DOHH2 (cell line): ENCODE results near the gene NAALADL2.

Source experiments
- H3F3A ChIP-seq: fragments of 200-600 bp; sonication (generic), shearing (Covaris generic); 2 replicates; pipeline ENCODE4 v1.6.0; 2016; ENCODE audit warnings: antibody characterized with exemption, mild to moderate bottlenecking; ENCODE audit not compliant: control insufficient read depth, insufficient read depth
- H3K27ac ChIP-seq: fragments of 200-600 bp; sonication (generic); 2 replicates; pipeline ENCODE4 v1.5.1; 2014; ENCODE audit warnings: low read depth, mild to moderate bottlenecking, low read length, moderate library complexity
- H3K27me3 ChIP-seq: fragments of 200-600 bp; sonication (generic); 2 replicates; pipeline ENCODE4 v1.6.1; 2014; ENCODE audit warnings: mild to moderate bottlenecking, low read length, mixed read lengths; ENCODE audit not compliant: control insufficient read depth
- H3K36me3 ChIP-seq: fragments of 200-600 bp; sonication (generic); 2 replicates; pipeline ENCODE4 v1.6.1; 2014; ENCODE audit warnings: mild to moderate bottlenecking, low read length, moderate library complexity, mixed read lengths; ENCODE audit not compliant: control insufficient read depth
- H3K4me1 ChIP-seq: fragments of 200-600 bp; sonication (generic); 2 replicates; pipeline ENCODE4 v1.6.1; 2014; ENCODE audit warnings: mild to moderate bottlenecking, low read length, mixed read lengths; ENCODE audit not compliant: control insufficient read depth
- H3K4me2 ChIP-seq: fragments of 200-600 bp; sonication (generic); 2 replicates; pipeline ENCODE4 v1.6.0; 2014; ENCODE audit warnings: mild to moderate bottlenecking, low read length, moderate library complexity
- H3K4me3 ChIP-seq: fragments of 200-600 bp; sonication (generic); 2 replicates; pipeline ENCODE4 v1.5.1; 2014; ENCODE audit warnings: mild to moderate bottlenecking, low read length, mixed read lengths
- H3K79me2 ChIP-seq: fragments of 200-600 bp; sonication (generic); 2 replicates; pipeline ENCODE4 v1.6.1; 2014; ENCODE audit warnings: mild to moderate bottlenecking, low read length, mixed read lengths; ENCODE audit not compliant: control insufficient read depth
- H3K9me2 ChIP-seq: fragments of 200-600 bp; sonication (generic); replicated peaks from 2 replicates; pipeline ENCODE4 v1.6.1; 2014; ENCODE audit warnings: mild to moderate bottlenecking, low read length, mixed read lengths; ENCODE audit not compliant: control insufficient read depth
- H3K9me3 ChIP-seq: fragments of 200-600 bp; sonication (generic); 2 replicates; pipeline ENCODE4 v1.6.1; 2014; ENCODE audit warnings: antibody characterized with exemption, low read length, mixed read lengths; ENCODE audit not compliant: control insufficient read depth, insufficient read depth
- H4K20me1 ChIP-seq: fragments of 200-600 bp; sonication (generic); 2 replicates; pipeline ENCODE4 v1.6.0; 2014; ENCODE audit warnings: low read depth, mild to moderate bottlenecking, antibody characterized with exemption, low read length, moderate library complexity; ENCODE audit not compliant: control insufficient read depth, insufficient read depth
- EZH2phosphoT487 ChIP-seq: fragments of 200-600 bp; sonication (generic); IDR thresholded peaks from 2 replicates; pipeline ENCODE4 v1.6.1; 2017; ENCODE audit warnings: borderline replicate concordance, mild to moderate bottlenecking, antibody characterized with exemption, low read length, moderate library complexity, mixed read lengths
- TF ChIP-seq, protein P1 (sequence below): fragments of 200-600 bp; sonication (generic); IDR thresholded peaks from one replicate; pipeline ENCODE4 v1.5.1; 2014; ENCODE audit warnings: antibody characterized with exemption, mild to moderate bottlenecking, low read depth, low read length; ENCODE audit not compliant: poor library complexity, severe bottlenecking

Gene NAALADL2

GRCh38 chr3:175214216-175214615, 355.1 kb downstream of the NAALADL2 start:
- TF ChIP-seq, protein P1, sequence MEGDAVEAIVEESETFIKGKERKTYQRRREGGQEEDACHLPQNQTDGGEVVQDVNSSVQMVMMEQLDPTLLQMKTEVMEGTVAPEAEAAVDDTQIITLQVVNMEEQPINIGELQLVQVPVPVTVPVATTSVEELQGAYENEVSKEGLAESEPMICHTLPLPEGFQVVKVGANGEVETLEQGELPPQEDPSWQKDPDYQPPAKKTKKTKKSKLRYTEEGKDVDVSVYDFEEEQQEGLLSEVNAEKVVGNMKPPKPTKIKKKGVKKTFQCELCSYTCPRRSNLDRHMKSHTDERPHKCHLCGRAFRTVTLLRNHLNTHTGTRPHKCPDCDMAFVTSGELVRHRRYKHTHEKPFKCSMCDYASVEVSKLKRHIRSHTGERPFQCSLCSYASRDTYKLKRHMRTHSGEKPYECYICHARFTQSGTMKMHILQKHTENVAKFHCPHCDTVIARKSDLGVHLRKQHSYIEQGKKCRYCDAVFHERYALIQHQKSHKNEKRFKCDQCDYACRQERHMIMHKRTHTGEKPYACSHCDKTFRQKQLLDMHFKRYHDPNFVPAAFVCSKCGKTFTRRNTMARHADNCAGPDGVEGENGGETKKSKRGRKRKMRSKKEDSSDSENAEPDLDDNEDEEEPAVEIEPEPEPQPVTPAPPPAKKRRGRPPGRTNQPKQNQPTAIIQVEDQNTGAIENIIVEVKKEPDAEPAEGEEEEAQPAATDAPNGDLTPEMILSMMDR = no peak
- TF ChIP-seq EZH2phosphoT487 = no peak
- no peaks in the 10 kb centered on the region for H3K9me3 ChIP-seq
- H3K9me2 ChIP-seq = no peaks in the 10 kb centered on the region

GRCh38 chr3:175215833-175216232, 356.7 kb downstream of the NAALADL2 start:
- H3K27me3 ChIP-seq = no peaks in the 10 kb centered on the region

More at GRCh38 chr3:175214216-175214615, 355.1 kb downstream of the NAALADL2 start:
- H3K4me3 ChIP-seq = no peak overlapping the region
- H3K4me1 ChIP-seq = no peaks in the 10 kb centered on the region
- H4K20me1 ChIP-seq = no peaks in the 10 kb centered on the region
- H3K4me2 ChIP-seq = no peak overlapping the region
- no peaks in the 10 kb centered on the region for H3K79me2 ChIP-seq
- H3K36me3 ChIP-seq = no peaks in the 10 kb centered on the region
- no peaks in the 10 kb centered on the region for H3K27me3 ChIP-seq
- no peak overlapping the region for H3K27ac ChIP-seq
- no peaks in the 10 kb centered on the region for H3F3A ChIP-seq

DNA sequence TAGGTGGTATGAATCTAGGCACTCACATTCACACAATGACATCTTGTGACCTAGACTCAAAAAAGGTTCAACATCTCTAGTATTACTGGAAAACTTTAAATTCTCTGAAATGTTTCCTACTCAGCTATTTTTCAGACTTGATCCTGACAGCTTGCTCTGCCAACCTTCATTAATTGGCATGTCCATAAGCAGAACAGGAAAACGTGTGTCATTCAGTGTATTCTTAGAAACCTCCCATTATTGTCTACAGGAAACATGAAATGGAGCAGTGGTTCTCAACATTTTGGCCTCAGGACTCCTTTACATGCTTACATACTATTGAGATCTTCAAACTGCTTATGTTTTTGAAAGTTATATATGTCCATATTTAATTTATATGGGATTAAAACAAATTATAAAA, 363.2 kb downstream of the NAALADL2 start:
- Histone ChIP-seq H3K4me3 (no peak overlapping the region), H3K27ac (no peak overlapping the region), H3K27me3 (no peaks in the 10 kb centered on the region), H3K4me2 (no peak overlapping the region), H3F3A (no peaks in the 10 kb centered on the region), H4K20me1 (no peaks in the 10 kb centered on the region), H3K36me3 (no peaks in the 10 kb centered on the region), H3K79me2 (no peaks in the 10 kb centered on the region), H3K9me2 (no peaks in the 10 kb centered on the region), H3K4me1 (no peaks in the 10 kb centered on the region), H3K9me3 (no peaks in the 10 kb centered on the region)
- no peak for TF ChIP-seq EZH2phosphoT487
- TF ChIP-seq, protein P1 = no peak

More at GRCh38 chr3:175215833-175216232, 356.7 kb downstream of the NAALADL2 start:
- TF ChIP-seq, protein P1 = no peak
- no peak for TF ChIP-seq EZH2phosphoT487
- Histone ChIP-seq H3K4me1 (no peaks in the 10 kb centered on the region), H3K27ac (no peak overlapping the region), H3K36me3 (no peaks in the 10 kb centered on the region), H3K9me2 (no peaks in the 10 kb centered on the region), H3K79me2 (no peaks in the 10 kb centered on the region), H3K4me3 (no peak overlapping the region), H4K20me1 (no peaks in the 10 kb centered on the region), H3K9me3 (no peaks in the 10 kb centered on the region), H3F3A (no peaks in the 10 kb centered on the region), H3K4me2 (no peak overlapping the region)
